Measurements from ENCODE around the gene VAV3. TPM values are rescaled to one million over a fixed set of nuclear protein-coding genes. Genes with fewer than 3 reads are reported as not detected.

The VAV3 gene
- total and polyA plus RNA-seq, 4 experiments from 2014 or later, result 0.43 to 2.9 (median 1.8) TPM

DNA sequence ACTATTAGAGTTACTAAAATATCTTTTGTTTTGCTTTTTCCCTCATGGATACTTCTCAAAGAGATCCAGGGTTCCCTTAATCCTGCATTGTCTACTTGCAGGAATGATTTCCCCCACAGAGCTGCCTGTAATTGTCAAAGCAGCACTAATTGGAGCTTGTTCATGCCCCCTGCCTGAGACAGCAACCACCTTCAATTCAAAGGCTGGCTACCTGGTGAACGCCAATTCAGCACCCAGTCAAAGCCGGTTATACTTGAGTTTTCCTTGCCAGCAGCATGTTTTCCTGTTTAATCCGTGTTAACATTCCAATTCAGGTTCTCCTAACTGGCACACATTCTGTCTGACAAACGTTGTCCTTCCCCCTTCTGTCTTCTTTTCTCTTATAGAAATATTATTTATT, 441.2 kb downstream of the VAV3 start:
- no peak overlapping the region for H3K4me3 Mint-ChIP-seq

DNA sequence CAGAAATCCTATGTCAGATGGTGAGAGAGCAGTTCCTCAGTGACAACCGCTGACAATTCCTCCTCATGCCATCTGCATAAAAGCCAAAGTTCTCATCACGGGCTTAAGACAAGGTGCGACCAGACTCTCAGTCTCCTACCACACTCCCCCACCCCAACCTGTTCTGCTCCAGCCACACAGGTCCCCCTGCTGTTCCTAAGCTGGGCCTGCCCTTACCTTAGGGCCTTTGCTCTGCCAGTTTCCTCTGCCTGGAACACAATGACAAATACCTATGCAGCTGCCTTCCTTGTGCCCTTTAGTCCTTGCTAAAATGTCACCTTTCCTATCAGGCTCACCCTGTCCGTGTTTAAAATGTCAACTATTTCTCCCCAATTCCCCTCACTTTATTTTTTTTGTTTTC, 441.9 kb downstream of the VAV3 start:
- H3K27ac Mint-ChIP-seq, result no peak overlapping the region
- ChIA-PET POLR2A (ENCODE audit: partially characterized antibody) (no interaction called here), CTCF (ENCODE audit: partially characterized antibody) (no interaction called here)
- H3K36me3 Mint-ChIP-seq, result no peaks in the 10 kb centered on the region
- Histone ChIP-seq H3K27ac (ENCODE audit: low read depth, low read length) (no peak overlapping the region), H3K36me3 (ENCODE audit: insufficient read depth, low read length) (no peaks in the 10 kb centered on the region), H3K4me3 (ENCODE audit: low read length in 2 of 2) (no peak overlapping the region), H3K9me3 (ENCODE audit: control insufficient read depth in 1 of 2, low read length in 2 of 2) (no peaks in the 10 kb centered on the region), H3K4me1 (ENCODE audit: insufficient read depth, low read length) (no peaks in the 10 kb centered on the region), H3K27me3 (ENCODE audit: insufficient read depth, low read length) (no peaks in the 10 kb centered on the region)
- H3K4me1 Mint-ChIP-seq, result no peaks in the 10 kb centered on the region
- DNase-seq, result no peak
- H3K9me3 Mint-ChIP-seq, result peaks cover 0 to 3% (median 0%) of the 10 kb centered on the region in 8 donors
- intact Hi-C loops (cut with micrococcal nuclease), result no loop called here
- peaks cover 0 to 3% of the 10 kb centered on the region in 2 donors for H3K27me3 Mint-ChIP-seq
- H3K4me3 Mint-ChIP-seq, result no peak overlapping the region

More for the DNA sequence above, 441.2 kb downstream of the VAV3 start:
- peaks cover 0 to 3% (median 0%) of the 10 kb centered on the region in 8 donors for H3K9me3 Mint-ChIP-seq
- no peaks in the 10 kb centered on the region for H3K4me1 Mint-ChIP-seq
- H3K27ac ChIP-seq (ENCODE audit: low read depth, low read length), result no peak overlapping the region
- ChIA-PET POLR2A (ENCODE audit: partially characterized antibody) (no interaction called here), CTCF (ENCODE audit: partially characterized antibody) (no interaction called here)
- H3K27me3 ChIP-seq (ENCODE audit: insufficient read depth, low read length), result no peaks in the 10 kb centered on the region
- no peak for DNase-seq
- H3K4me1 ChIP-seq (ENCODE audit: insufficient read depth, low read length), result no peaks in the 10 kb centered on the region
- peaks cover 0 to 3% of the 10 kb centered on the region in 2 donors for H3K27me3 Mint-ChIP-seq
- no peak overlapping the region for H3K27ac Mint-ChIP-seq
- no peaks in the 10 kb centered on the region for H3K36me3 Mint-ChIP-seq
- no peak overlapping the region for H3K4me3 ChIP-seq (ENCODE audit: low read length in 2 of 2)
- H3K36me3 ChIP-seq (ENCODE audit: insufficient read depth, low read length), result no peaks in the 10 kb centered on the region
- no peaks in the 10 kb centered on the region for H3K9me3 ChIP-seq (ENCODE audit: control insufficient read depth in 1 of 2, low read length in 2 of 2)
- intact Hi-C loops (cut with micrococcal nuclease), result no loop called here

Small RNAs within 50 kb of the gene (microRNA-seq; reads per million reads assigned to microRNA genes)
- not detected for gene MIR7852 (ENCODE audit: borderline microRNAs expressed, borderline number of aligned reads, borderline replicate concordance)

Other genes with a start within 250 kb of the VAV3 start
- 10 to 100 TPM; 18.6 to 19.1 TPM for gene SLC25A24, start 235.2 kb upstream of the VAV3 start, total RNA-seq
- gene SLC25A24, start 235.2 kb upstream of the VAV3 start, polyA plus RNA-seq, result 10 to 100 TPM; 17.3 to 23.1 TPM

Data from CD4-positive, alpha-beta memory T cell (primary cell).